ENCODE measurements around the gene ITGB4.
A peak's percentile ranks its signal among the peaks of the same experiment; 100 is the strongest.
"Not testable (repeated sequence)": the region's sequence is repeated elsewhere in the genome, so short reads cannot be mapped to it uniquely, and the experiment has no call there.

Gene ITGB4

DNA sequence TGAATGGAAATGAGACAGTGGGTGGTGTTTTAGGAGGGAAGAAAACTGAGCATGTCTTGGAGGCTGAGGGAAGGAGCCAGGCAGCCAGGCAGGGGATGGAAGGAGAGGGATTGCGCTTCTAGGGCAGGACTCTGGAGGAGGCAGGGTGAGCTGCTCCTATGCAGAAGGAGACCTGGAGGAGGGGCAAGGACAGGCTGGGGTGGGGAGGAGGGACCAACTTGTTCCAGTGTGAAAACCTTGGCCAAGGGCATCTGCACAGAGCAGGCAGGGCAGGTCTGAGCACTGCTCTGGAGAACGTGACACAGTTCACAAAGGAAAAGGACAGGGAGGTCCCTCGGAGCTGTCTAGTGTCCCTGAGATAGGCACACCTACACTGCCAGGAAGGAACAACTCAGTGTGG, 38.2 kb downstream of the ITGB4 start:
- Histone ChIP-seq H3K36me3 (ENCODE audit: low read depth) (peaks cover 47% of the 10 kb centered on the region), H3K27ac (ENCODE audit: poor library complexity, severe bottlenecking) (peak overlapping the region; percentile 30), H3K4me1 (ENCODE audit: insufficient read depth, poor library complexity, severe bottlenecking) (peaks cover 6% of the 10 kb centered on the region), H3K4me3 (ENCODE audit: severe bottlenecking) (no peak overlapping the region), H3K27me3 (ENCODE audit: insufficient read depth, poor library complexity, severe bottlenecking) (no peaks in the 10 kb centered on the region), H3K9me3 (ENCODE audit: severe bottlenecking) (no peaks in the 10 kb centered on the region)
- TF ChIP-seq, protein P1, sequence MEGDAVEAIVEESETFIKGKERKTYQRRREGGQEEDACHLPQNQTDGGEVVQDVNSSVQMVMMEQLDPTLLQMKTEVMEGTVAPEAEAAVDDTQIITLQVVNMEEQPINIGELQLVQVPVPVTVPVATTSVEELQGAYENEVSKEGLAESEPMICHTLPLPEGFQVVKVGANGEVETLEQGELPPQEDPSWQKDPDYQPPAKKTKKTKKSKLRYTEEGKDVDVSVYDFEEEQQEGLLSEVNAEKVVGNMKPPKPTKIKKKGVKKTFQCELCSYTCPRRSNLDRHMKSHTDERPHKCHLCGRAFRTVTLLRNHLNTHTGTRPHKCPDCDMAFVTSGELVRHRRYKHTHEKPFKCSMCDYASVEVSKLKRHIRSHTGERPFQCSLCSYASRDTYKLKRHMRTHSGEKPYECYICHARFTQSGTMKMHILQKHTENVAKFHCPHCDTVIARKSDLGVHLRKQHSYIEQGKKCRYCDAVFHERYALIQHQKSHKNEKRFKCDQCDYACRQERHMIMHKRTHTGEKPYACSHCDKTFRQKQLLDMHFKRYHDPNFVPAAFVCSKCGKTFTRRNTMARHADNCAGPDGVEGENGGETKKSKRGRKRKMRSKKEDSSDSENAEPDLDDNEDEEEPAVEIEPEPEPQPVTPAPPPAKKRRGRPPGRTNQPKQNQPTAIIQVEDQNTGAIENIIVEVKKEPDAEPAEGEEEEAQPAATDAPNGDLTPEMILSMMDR (IDR thresholded peaks at IDR 0.05; ENCODE audit: poor library complexity, severe bottlenecking) = no peak
- ATAC-seq (ENCODE audit: low read depth) (peak; percentile 3; the same call in 2 of the 3 replicates), DNase-seq (ENCODE audit: low spot score) (peak; percentile 68)

DNA sequence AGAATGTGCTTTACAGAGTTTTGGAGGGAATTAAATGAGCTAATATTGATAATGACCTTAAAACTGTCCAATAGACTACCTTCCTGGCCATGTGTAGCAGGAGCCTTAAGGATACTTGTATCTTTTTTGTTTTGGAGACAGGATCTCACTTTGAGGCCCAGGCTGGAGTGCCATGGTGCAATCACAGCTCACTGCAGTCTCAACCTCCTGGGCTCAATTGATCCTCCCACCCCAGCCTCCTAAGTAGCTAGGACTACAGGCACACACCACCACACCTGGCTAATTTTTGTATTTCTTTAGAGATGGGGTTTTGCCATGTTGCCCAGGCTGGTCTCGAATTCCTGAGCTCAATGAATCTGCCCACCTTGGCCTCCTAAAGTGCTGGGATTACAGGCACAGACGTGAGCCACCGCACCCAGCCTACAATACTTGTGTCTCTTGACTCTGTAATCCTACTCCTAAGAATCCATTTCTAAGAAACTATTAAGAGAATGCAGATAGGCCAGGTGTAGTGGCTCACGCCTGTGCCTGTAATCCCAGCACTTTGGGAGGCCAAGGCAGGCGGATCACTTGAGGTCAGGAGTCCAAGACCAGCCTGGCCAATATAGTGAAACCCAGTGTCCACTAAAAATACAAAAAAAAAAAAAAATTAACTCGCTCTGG, 38.9 kb downstream of the ITGB4 start:
- H3K4me1 ChIP-seq (ENCODE audit: insufficient read depth, poor library complexity, severe bottlenecking); ATAC-seq (ENCODE audit: low read depth); H3K27me3 ChIP-seq (ENCODE audit: insufficient read depth, poor library complexity, severe bottlenecking): not testable (repeated sequence)

DNA sequence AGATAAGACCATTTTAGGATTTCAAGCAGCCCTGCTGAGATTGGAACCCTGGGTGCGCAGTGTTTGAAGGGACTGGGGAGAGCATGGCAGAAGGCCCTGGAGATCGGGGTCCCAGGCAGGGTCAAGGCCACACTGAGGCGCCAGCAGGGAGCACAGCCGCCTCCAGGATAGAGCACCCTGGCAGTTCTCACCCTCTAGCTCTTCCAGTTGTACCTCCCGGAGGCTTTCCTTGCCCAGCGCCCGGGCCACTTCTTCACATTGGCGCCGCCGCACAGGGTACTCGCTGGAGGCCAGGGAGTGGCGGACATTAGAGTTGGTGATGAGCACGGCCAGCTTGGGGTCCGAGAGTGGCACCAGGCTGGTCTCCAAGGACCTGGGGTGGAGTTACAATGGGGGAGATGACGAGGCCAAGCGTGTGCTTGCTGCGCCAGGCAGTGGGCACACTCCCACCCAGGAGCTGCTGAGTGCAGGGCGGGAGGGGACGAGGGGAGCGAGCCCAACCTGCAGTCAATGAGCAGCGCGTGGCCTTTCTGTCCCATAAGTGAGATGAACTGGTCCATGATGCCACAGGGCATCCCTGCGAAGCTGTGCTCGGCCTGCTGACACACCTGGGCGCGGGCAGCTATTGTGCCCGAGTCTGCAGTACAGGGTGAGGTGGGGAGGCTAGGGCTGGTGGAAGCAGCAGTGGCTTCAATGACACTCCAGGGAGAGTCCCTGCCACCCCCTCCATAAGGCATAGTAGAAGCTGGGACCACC, 41.4 kb downstream of the ITGB4 start:
- peak overlapping the region; percentile 30 for H3K27ac ChIP-seq (ENCODE audit: poor library complexity, severe bottlenecking)
- no peaks in the 10 kb centered on the region for H3K27me3 ChIP-seq (ENCODE audit: insufficient read depth, poor library complexity, severe bottlenecking)
- H3K9me3 ChIP-seq (ENCODE audit: severe bottlenecking) = no peaks in the 10 kb centered on the region
- ATAC-seq (ENCODE audit: low read depth) (peak; percentile 2), DNase-seq (ENCODE audit: low spot score) (peak; percentile 77)
- H3K4me3 ChIP-seq (ENCODE audit: severe bottlenecking) = no peak overlapping the region
- H3K36me3 ChIP-seq (ENCODE audit: low read depth) = peaks cover 15% of the 10 kb centered on the region
- TF ChIP-seq, protein P1 (IDR thresholded peaks at IDR 0.05; ENCODE audit: poor library complexity, severe bottlenecking) = no peak
- H3K4me1 ChIP-seq (ENCODE audit: insufficient read depth, poor library complexity, severe bottlenecking) = peaks cover 6% of the 10 kb centered on the region

More for the DNA sequence above, 38.9 kb downstream of the ITGB4 start:
- not testable (repeated sequence) for DNase-seq (ENCODE audit: low spot score); H3K9me3 ChIP-seq (ENCODE audit: severe bottlenecking); H3K4me3 ChIP-seq (ENCODE audit: severe bottlenecking)
- Histone ChIP-seq H3K36me3 (ENCODE audit: low read depth) (peaks cover 41% of the 10 kb centered on the region), H3K27ac (ENCODE audit: poor library complexity, severe bottlenecking) (peak overlapping the region; percentile 30)

DNA sequence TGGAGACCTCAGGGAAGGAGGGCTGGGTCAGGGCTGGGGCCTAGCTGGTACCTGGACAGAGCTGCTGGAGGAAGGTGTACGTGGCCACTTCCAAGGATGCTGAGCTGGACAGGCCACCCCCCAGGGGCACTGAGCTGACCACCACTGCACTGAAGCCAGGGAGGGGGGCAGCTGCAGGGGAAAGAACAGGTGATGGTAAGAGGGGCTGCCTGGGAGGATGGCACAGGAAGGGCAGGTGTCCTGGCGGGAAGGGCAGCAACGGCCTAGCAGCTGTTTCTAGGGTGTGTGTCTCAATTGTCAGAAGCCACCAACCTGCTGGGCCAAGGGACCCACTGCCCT, 42.0 kb downstream of the ITGB4 start:
- TF ChIP-seq, protein P1 (IDR thresholded peaks at IDR 0.05; ENCODE audit: poor library complexity, severe bottlenecking) = no peak
- H3K4me3 ChIP-seq (ENCODE audit: severe bottlenecking) = no peak overlapping the region

DNA sequence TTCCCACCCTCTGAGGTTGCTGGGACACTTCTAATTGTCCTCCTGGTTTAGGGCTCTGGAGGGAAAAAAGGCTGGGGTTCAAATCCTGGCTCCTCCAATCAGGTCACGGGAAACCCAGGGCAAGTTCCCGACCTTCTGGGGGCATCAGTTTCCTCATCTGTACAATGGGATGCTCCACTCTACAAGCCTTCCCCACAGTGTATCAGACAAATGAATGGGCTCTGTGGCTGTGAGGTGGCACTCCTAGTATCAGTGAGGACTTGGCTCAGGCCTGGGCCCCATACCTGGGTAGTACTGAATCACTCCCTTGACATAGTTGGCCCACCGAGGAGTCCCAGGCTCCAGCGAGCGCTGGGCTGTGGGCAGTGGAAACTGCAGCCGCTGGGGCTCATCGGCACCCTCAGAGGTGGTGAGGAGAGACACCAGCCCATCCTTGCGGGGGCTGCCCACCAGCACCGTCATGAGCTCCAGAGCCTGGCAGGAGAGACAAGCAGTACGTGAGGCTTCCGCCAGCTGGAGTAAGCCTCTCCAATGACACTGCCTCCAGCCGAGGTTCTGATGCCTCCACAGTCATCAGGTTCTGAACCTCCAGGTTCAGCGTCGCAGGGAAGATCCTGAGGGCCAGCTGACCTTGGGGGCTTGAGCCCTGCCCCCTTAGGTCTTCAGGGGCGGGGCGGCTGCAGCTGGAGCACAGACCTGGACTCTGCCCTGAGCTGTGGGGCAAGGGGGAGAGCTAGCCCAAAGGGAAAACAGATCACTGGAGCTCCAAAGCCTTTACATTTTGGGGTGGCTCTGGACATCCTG, 42.6 kb downstream of the ITGB4 start:
- DNase-seq (ENCODE audit: low spot score) = peak; percentile 68
- no peaks in the 10 kb centered on the region for H3K9me3 ChIP-seq (ENCODE audit: severe bottlenecking)
- TF ChIP-seq, protein P1 (IDR thresholded peaks at IDR 0.05; ENCODE audit: poor library complexity, severe bottlenecking) = no peak
- H3K27ac ChIP-seq (ENCODE audit: poor library complexity, severe bottlenecking) = peak overlapping the region; percentile 51
- H3K4me1 ChIP-seq (ENCODE audit: insufficient read depth, poor library complexity, severe bottlenecking) = peaks cover 6% of the 10 kb centered on the region
- no peaks in the 10 kb centered on the region for H3K27me3 ChIP-seq (ENCODE audit: insufficient read depth, poor library complexity, severe bottlenecking)
- peaks cover 4% of the 10 kb centered on the region for H3K36me3 ChIP-seq (ENCODE audit: low read depth)
- peak overlapping the region; percentile 41 for H3K4me3 ChIP-seq (ENCODE audit: severe bottlenecking)
- ATAC-seq (ENCODE audit: low read depth) = peak; percentile 2

More for the DNA sequence above, 42.0 kb downstream of the ITGB4 start:
- Histone ChIP-seq H3K27ac (ENCODE audit: poor library complexity, severe bottlenecking) (no peak overlapping the region), H3K9me3 (ENCODE audit: severe bottlenecking) (no peaks in the 10 kb centered on the region), H3K4me1 (ENCODE audit: insufficient read depth, poor library complexity, severe bottlenecking) (peaks cover 6% of the 10 kb centered on the region), H3K36me3 (ENCODE audit: low read depth) (peaks cover 10% of the 10 kb centered on the region), H3K27me3 (ENCODE audit: insufficient read depth, poor library complexity, severe bottlenecking) (no peaks in the 10 kb centered on the region)
- ATAC-seq (ENCODE audit: low read depth) (peak; percentile 1), DNase-seq (ENCODE audit: low spot score) (peak; percentile 65)

Data from RWPE2 (cell line).